AG08396 (cell line): ENCODE measurements around the gene PLCG2.
"Not testable (repeated sequence)": the region's sequence is repeated elsewhere in the genome, so short reads cannot be mapped to it uniquely, and the experiment has no call there.

Experiments used
- DNase-seq: peaks from one replicate; pipeline ENCODE4 v3.0.0; 2012; ENCODE audit warnings: low spot score, mixed read lengths

Gene PLCG2

DNA sequence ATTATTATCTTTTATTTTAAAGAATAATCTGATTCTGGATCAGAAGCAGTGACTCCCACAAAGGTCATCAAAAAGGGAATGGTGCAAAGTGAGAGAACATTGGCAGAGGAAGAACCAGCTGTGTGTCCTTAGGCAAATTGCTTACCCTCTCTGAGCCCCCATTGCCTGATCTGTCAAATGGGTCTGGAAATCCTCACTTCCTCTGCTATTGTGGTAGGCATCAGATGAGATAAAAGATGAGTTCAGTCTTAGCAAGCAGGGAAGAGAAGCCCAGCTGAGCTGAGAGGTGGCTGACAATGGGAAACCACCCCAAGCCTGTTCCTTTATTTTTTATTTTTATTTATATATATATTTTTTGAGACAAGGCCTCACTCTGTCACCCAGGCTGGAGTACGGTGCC, 24.2 kb upstream of the PLCG2 start:
- no peak for DNase-seq

DNA sequence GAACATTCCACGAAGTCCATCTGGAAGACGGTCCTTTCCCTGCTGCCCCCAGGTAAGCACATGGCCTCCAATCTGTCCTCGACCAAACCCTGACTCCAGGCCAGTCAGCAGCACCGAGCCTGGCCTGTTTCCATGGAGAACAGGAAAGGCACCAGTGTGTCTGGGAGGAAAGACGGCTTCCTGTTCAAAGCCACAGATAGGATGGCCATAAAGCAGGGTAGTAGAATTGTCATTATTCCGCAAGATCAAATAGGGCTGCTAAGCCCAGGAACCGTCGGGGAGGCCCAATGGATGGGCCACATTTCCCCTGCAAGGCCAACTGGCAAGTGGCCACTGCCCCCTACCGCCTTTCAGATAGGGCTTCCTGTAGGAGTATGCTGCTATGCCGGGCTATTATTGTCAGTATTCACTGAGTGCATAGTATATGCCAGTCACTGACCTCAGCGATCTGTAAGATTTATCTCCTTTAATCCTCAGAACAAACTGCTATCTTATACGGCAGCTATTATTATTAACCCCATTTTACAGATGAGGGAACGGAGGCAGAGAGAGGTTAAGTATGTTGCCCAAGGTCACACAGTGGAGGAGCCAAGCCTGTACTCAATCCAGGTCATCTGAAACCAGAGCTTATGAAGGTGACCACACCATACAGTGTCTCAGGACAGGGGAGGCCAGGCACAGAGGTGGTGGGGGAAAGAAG, 23.0 kb upstream of the PLCG2 start:
- no peak for DNase-seq

DNA sequence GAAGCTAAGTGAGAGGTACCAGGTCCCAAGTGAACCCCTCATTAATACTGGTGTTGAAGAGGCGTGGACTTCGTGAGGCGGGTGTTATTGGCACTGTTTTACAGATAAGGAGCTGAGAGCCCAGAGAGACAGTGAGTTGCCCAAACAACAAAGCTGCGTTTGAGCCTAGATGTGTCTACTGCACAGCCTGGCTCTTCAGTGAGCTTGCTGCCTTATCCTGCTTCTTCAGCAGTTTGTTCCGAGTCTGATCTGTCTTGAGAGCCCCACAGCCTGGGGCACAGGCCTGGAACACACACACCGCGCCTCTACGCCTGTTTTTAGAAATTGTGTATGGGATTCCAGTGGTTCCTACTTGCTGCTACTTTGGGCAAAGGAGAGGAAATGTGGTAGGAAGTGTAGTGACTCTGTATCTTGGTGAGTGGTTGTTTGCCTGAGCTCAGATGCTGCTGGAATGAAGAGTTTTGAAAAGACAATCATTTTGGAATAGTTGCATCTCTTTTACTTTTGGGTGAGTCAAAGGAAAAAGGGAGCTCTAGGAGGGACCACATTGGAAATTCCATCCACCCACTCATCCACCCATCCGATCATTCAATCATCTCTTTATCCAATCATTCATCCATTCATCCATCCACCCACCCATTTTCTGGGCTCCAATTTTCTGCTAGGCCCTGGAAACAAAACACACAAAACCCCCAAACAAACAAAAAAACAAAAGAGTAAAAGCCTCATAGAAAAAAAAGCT, 22.3 kb upstream of the PLCG2 start:
- DNase-seq = no peak

DNA sequence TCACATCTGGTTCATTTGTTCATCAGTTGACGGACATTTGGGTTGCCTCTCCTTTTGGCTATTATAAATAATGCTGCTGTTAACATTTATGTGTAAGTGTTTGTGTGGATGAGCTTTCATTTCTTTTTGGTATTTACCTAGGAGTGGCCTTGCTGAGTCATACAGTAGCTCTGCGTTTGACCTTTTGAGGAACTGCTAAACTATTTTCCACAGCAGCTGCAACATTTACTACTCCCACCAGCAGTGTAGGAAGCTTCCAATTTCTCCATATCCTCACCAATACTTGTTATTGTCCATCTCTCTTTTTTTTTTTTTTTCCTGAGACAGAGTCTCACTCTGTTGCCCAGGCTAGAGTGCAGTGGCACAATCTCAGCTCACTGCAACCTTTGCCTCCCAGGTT, 20.7 kb upstream of the PLCG2 start:
- no peak for DNase-seq

DNA sequence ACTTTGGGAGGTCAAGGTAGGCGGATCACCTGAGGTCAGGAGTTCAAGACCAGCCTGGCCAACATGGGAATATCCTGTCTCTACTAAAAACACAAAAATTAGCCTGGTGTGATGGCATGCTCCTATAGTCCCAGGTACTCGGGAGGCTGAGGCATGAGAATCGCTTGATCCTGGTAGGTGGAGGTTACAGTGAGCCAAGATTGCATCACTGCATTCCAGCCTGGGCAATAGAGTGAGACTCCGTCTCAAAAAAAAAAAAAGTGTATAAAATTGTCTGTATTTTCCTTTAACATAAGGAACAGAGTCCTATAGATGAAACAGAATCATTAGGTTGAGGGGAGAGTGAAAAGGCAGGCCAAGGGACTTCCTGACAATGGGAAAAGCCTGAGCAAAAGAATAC, 16.8 kb upstream of the PLCG2 start:
- not testable (repeated sequence) for DNase-seq

DNA sequence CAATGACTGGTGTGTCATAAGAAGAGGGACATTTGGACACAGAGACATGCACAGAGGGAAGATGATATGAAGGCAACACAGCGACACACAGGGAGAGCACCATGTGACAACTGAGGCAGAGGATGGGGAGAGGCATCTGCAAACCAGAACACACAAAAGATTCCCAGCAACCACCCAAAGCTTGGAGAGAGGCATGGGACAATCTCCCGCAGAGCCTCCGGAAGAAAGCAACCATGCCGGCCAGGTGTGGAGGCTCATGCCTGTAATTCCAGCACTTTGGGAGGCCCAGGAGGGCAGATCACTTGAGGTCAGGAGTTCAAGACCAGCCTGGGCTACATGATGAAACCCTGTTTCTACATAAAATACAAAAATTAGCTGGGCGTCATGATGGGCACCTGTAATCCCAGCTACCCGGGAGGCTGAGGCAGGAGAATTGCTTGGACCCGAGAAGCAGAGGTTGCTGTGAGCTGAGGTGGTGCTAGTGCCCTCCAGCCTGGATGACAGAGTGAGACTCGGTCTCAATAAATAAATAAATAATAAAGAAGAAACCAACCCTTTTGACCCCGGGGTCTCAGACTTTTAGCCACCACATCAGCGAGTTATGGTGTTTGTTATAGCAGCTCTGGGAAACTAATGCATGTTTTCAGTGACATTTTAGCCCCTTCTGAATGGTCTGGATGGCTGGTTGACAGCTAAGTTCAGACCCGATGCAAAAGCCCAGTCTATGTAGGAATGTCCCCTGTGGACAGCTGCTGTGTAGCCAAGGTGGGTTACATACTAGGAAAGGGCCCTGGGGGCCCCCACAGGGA, 13.8 kb upstream of the PLCG2 start:
- no peak for DNase-seq

DNA sequence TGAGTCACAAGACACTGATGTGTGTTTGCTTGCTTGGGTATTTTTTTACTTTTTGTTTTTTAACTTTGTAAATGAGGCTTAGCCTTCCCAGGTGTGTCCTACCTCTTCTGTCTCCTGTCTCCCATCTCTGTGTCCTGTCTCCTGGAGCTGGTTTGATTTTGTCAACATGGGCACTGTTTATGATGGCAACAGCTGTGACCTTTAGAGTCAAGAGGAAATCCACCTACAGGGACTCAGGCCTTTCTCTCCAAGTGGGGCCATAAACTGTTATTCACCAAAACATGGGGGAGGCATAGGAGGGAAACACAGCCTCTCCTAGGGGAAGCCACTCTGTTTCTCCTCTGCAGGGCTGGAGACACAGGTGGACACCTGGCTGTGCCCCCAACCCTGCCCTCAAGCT, 13.1 kb upstream of the PLCG2 start:
- no peak for DNase-seq

DNA sequence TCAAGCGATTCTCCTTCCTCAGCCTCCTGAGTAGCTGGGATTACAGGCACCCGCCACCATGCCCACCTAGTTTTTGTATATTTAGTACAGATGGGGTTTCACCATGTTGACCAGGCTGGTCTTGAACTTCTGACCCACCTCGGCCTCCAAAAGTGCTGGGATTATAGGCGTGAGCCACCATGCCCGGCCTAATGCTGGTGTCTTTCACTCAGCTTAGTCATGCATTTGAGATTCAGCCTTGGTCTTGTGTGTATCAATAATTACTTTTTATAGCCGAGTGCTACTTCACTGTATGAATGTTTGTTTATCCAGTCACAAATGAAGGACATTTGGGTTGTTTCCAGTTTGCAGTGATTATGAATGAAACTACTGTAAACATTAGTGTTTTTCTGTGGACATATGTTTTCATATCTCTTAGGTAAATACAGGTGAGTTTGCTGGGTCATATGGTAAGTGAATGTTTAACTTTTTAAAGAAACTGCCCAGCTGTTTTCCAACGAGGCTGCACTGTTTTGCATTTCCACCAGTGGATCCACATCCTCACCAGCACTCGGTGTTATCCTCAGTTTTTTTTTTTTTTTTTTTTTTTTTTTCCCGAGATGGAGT, 11.0 kb upstream of the PLCG2 start:
- DNase-seq = no peak

DNA sequence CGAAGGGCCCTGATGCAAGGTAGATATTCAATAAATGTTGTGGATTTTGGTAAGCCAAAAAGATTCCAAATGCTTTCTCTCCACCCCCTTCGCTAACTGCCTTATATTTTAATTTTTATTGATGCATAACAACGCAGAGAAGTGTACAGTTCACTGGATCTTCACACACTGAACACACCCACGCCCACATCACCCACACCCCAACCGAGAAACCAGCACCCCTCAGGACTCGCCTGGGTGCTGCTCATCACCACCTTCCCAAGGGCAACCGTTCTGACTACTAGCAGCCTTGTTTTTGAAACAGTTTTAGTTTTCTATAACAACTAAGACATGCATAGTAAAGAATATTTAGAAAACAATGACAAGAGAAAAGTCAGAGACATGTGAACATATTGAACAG, 9.1 kb upstream of the PLCG2 start:
- DNase-seq = no peak

DNA sequence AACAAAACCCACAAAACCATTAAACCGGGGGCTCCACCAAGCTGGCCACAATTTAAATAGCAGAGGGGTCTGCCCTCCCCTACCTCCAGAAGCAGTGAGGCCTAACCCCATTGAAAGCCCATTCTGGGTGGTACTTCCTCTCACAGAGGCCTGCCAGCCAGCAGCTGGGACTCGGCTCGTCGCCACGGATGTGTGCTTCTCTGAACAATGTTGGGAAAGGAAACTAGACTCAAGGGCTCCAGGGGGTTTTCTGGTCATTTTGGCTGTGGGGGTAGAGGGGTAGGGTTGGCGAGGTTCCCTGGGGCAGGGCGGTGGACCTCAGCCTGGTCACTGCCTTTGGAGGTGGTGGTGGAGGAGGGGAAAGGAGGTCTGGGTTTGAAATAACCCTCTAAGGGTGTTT, 4.7 kb upstream of the PLCG2 start:
- DNase-seq = no peak

DNA sequence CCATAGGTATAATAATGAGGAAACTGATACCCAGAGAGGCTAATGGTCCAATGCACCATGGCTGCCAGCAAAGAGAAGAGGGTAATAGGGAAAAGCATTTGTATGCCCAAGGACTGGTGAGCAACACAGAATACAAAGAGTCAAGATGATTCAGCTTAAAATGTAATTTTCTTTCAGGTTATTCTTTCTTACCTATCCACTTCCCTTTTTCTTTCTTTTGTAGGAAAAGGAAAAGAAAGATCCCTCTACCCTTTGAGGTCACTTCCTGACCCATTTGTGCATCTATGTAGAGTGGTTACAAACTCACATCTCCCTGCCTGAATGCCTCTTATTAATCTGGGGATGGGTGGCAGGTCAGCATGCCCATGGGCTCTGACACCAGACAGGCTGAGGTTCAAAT, 3.5 kb upstream of the PLCG2 start:
- no peak for DNase-seq

DNA sequence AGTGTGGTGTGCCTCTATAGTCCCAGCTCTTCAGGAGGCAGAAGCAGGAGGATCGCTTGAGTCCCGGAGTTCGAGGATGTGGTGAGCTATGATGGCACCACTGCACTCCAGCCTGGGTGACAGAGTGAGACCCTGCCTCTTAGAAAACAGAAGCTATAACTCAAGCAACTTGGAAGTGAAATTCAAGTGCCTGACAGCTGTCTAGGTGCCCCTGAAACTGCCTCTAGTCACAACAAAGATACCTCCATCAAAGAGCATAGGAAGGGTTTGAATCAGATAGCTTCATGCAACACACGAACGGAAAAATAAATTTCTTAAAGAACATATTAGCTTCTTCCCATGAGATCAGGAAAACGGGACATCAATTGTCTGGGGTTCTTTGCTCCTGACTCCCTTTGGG, 860 bp upstream of the PLCG2 start:
- no peak for DNase-seq

DNA sequence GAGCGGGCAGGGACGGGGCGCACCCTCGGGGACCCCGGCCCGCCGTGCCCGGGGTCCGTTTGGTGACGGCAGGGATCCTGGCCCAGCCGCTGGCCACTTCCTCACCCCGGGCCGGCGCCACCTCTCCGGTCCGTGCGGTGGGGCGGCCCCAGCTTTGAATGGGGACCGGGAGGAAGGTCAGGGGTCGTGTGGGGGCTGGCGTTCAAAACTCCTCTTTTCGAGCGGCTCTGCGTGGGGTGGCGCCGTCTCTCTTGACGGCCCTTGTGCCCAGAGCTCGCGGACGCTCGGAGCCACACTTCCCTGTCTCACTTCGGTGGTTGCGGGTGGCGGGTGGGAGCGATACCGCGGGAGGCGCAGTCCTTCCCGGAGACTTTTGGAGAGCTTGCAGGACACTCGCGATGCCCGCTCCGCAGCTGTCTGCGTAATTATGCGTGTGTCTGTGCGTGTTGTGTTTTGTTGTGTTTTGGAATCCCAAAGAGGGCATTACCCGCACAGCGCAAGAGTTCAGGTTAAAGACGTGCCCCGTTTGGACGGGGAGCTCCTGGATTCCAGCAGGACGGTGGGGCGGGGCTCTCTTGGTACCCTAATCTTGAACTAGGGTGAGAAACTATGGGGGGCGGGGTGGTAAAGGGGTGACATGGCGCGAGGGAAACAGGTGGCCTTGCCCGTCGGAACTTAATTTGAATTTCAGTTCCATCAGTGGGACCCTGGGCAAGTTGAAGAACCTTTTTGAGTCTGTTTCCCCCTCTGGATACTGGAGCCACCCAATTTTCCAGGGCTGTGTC, 637 bp downstream of the PLCG2 start:
- DNase-seq = no peak

DNA sequence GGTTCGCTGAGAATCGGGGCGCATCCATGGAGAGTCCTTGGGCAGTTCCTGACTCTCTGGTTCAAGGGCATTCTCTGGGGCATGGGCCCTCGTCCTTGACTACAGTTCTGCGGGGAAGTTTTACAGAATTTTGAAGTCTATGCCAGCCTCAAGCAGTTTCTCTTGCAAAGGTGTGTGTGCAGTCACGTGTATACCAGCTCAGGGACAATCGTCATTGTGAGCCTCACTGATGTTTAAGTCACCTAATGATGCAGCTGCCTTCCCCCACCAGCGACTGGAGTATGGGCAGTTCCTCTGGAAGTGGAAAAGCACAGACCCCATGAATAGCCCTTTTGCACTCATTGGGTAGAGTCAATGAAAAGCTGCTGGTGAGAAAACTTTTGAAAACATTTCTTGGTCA, 1.3 kb downstream of the PLCG2 start:
- no peak for DNase-seq

DNA sequence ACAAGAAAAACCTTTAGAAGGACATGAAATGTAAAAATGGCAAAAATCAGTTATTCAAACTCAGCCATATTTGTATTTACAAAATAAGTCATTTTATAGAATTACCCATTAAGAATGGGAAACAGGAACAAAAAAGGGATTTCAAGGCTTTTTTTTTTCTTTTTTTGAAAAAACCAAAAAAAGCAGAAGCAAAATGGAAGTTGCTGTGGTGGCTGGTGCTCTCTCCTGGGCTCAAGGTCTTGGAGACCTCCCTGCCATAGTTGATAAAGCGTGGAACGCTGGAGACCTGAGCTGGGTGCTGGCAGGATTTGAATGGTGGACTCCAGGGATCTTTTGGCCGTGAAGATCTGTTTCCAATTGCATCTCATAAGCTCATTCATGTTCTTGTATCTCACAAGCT, 3.1 kb downstream of the PLCG2 start:
- DNase-seq = no peak

DNA sequence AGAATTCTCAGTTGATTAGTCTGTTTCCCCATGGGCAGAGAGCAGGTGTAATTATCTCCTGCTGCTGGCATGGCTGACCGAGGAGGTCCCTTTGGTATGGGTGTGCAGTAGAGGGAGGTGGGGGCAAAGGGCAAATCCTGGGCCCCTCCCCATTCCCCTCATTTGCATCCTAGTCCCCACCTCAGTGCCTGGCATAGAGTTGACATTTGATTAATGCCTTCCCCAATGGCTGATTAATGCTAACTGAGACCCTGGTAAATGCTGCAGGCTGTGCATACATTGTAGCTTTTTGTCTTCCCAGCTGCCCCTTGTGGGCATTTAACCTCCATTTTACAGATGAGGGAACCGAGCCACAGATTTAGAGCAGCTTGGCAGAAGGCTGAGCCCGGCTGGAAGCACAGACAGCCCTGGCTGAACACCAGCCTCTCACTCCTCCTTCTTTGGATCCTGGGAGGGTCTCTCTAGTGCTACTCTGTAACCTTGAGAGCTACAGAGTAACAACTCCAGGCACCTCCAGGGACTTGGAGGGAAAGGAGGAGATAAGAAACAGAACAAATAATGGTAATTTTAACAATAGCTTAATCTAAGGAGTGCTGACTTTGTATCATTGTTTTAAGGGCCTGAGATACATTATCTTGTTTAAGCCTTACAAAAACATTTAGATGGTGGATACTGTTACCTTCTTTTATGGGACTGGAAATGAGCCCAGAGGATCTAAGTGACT, 5.1 kb downstream of the PLCG2 start:
- no peak for DNase-seq

DNA sequence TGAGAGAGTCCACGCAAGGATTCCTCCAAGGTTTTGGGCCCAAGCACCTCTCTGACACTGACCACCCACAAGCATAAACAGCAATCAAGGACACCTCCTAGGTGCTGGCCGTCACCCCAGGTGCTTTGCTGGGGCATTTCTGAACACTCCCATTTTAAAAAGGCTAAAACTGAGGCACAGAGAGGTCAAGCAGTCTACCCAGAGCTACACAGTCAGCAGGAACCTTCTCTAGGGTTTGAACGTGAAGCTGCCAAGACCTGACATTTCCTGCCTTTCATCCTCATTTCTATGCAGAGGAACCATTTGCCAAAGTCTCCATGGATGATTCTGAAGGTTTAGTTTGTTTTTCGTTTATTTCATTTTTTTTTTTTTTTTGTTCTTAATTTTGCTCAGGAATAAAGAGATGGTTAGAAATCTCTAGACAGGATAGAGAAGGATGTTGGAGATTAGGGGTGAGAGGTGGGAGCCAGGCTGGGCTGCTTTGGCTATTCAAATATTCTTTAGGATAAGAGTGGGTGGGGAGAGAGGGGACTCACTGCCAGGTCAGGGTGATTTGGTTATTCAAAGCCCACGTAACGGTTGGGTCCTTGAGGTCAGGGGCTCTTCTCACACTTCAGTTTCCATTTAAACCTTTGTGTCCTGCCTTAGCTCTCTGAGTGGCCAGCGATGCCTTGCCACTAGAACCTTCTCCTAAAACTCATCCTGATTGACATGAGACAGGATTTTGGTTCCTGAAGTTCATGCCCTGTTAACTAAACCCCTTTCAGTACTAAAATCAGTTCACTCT, 6.2 kb downstream of the PLCG2 start:
- no peak for DNase-seq

DNA sequence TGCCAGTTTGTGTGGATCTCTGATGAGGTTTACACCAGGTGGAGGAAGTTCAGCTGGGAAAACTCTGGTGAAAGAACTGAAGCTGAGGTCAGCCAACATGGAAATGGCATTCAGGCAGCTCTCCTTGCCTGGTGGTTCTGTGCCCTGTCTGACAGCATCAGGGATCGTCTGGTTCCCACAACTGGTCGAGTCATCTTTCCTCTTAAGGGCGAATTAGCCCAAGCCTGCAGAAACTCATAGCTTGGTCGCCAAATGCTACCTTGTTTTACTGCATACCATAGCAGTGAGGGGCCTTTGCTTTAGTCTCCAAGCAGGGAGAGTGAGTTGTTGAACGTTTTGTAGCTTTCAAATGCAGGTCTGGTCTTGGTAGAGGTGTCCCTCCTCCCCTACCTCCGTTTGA, 7.2 kb downstream of the PLCG2 start:
- no peak for DNase-seq

DNA sequence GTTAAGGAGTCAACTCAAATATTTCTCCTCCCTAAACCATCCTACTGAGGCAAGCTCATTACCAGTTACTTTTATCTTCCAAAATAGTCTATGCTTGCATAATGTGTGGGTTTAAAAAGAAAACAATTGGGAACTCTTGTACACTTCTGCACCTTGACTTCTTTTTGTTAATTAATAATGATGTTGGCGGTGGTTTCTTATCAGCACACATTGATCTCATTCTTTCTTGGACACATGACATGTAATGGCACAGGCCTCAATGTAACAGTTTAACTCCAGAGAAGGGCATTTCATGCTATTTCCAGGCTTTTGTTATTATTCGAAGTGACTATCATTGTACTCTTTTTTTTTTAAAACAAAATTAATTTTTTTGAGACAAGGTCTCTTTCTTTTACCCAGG, 7.8 kb downstream of the PLCG2 start:
- DNase-seq = no peak

DNA sequence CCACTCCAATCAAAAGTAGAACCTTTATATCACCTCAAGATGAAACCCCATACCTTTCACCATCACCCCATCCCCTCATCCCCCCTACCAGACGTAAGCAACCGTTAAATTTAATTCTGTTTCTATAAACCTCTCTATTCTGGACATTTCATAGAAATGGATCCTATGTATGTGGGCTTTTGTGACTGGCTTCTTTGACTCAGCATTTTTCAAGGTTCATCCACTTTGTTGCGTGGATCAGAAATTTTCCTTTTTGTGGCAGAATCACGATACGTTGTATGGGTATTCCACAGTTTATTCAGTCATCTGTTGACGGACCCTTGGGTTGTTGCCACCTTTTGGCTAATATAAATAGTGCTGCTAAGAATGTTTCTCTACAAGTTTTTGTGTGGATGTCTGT, 8.6 kb downstream of the PLCG2 start:
- DNase-seq = no peak
